Measurements from ENCODE around the gene RELB. TPM values are rescaled to one million over a fixed set of nuclear protein-coding genes. Genes with fewer than 3 reads are reported as not detected.
A peak's percentile ranks its signal among the peaks of the same experiment; 100 is the strongest.

Gene RELB
- total RNA-seq, 1 donor from 2014 or later, result 4.2 TPM

DNA sequence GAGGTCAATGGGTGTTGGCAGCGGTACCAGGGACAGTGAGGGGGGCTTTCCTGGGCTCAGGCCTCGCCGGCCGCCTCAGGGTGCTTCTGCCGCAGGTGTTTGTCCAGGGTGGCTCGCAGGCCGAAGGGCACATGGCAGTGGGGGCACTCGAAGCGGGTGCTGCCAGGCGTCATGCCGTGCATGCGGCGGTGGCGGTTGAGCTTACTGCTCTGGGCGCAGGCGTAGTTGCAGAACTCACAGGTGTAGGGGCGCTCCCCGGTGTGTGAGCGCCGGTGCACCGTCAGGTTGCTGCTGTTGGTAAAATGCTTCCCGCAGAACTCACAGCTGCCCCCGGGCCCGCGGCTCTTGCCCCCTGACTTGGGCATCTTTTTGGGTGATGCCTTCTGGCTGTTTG lies 70.3 kb downstream of the RELB start:
- intact Hi-C loops (cut with DNase I), result no loop called here
- ATAC-seq (no peak), DNase-seq (ENCODE audit: missing footprints) (no peak)

- ATAC-seq, result no peak
- intact Hi-C loops (cut with DNase I), result no loop called here
Observed at GRCh38 chr19:45071969-45072790, 70.9 kb downstream of the RELB start.

GRCh38 chr19:45074744-45075300 lies 73.6 kb downstream of the RELB start:
- intact Hi-C loops (cut with DNase I), result no loop called here
- DNase-seq (ENCODE audit: missing footprints), result no peak
- ATAC-seq, result no peak

More at GRCh38 chr19:45071969-45072790, 70.9 kb downstream of the RELB start:
- DNase-seq (ENCODE audit: missing footprints), result no peak

DNA sequence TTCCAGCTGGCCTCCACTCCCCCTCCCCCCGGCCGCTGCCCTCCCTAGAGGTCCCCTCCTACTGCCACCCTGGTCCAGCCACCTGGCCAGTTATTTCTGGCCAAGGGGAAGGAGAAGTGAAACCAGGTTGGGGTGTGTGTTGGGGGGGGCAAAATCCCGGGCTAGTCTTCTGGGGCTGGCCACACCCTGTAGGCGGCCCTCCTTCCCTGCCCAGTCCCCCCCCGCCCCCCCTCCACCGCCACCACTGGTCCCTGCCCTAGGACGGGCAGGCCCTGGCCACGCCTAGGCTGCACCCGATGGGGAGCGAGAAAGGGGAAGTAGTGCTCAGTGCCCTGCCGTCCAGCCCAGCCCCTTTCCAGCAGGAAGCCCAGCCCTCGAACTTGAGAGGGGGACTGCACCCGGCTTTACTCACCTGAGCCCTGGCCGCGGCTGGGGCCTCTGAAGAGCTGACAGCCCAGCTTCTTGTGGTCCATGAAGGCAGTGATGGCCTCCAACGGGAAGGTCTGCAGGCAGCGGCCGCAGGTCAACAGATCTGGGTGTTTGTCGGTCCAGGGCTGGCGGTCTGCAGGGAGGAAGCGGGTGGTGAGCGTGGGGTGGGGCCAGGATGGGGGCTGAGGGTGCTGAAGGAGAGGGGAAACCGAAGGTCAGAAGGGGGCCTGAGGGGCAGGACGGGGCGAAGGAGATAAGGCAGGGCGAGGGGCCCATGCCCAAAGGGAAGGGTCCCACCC lies 74.2 kb downstream of the RELB start:
- intact Hi-C loops (cut with DNase I), result no loop called here
- ATAC-seq (peak; percentile 65), DNase-seq (ENCODE audit: missing footprints) (peak; percentile 92)

DNA sequence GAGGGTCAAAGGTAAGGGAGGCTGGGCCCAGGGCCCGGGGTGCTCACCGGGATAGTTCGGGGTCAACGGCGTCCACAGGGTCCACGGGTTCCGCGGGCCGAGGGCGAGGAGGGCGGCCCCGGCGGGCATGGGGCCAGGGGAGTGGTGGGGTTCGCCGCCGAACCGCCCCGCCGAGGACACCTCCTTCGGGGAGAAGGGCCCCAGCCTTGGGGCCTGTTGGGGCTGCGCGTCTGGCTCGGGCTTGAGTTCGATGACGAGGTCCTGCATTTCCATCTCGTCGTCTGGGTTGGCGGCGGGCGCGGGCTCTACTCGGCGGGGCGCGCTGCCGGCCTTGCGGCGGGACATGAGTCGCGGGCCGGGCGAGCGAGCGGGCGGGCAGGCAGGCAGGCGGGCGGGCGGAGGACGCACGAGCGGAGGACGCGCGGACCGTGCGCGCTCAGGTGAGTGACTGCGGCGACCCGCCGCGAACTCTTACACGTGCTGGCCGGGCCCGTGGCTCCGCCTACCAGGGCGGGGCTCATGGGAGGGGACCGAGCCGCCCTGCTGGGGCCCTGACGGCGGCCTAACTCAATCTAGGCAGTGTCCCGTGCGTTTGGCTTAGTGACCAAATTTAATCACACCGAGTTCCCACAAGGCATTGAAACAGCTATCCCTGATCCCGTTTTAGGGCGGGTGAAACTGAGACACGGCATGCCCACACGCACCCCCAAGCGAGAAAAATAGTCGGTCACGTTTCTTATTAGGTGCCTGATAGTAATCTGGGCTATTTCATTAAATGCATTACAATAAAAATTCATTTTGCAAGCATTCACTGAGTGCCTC lies 75.0 kb downstream of the RELB start, which contains the start of gene ZNF296:
Gene ZNF296 (minus strand): TSS at position 450 of the 822 bp plus-strand sequence. CDS start 105 bp downstream, at position 345.
- peak; percentile 93 for DNase-seq (ENCODE audit: missing footprints)
- intact Hi-C loops (cut with DNase I), result no loop called here
- peak; percentile 69 for ATAC-seq

DNA sequence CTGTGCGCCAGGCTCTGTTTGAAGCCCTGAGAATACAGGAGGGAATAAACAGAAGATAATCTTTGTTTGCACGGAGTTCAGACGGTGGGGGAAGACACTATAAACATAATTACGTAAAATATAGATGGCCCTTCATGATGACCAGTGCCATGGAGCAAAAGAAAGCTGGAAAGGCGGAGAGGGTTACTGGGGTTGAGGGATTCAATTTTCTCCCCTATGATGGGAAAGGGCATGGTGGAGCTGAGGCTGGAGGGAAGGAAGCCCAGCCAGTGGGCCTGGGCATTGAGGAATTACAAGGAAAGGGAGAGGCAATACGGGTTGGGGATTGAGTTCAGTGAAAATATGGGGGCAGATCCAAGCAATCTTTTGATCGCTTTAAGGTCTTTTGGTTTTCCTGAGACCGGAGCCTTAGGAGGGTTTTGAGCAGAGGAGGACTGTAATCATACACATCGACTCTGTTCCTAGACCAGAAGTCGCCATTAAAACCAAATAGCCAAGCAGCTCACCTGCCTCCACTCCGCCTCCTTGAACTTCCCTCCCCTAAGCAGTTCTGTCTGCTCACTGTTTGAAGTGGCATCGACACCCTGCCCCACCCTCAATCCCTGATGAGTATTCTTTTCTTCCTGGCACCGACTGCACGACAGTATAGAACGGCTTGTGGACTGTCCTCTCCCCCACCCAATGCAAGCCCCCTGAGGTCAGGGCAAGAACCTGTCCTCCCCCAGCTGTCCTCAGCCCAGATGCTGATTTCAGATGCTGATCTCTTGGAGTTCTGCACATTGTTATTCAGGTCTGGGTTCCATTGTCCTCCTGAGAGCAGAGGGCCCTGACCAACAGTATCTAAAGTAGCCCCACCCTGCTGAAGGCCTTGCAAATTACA lies 75.8 kb downstream of the RELB start:
- intact Hi-C loops (cut with DNase I), result no loop called here
- ATAC-seq, result no peak
- no peak for DNase-seq (ENCODE audit: missing footprints)

DNA sequence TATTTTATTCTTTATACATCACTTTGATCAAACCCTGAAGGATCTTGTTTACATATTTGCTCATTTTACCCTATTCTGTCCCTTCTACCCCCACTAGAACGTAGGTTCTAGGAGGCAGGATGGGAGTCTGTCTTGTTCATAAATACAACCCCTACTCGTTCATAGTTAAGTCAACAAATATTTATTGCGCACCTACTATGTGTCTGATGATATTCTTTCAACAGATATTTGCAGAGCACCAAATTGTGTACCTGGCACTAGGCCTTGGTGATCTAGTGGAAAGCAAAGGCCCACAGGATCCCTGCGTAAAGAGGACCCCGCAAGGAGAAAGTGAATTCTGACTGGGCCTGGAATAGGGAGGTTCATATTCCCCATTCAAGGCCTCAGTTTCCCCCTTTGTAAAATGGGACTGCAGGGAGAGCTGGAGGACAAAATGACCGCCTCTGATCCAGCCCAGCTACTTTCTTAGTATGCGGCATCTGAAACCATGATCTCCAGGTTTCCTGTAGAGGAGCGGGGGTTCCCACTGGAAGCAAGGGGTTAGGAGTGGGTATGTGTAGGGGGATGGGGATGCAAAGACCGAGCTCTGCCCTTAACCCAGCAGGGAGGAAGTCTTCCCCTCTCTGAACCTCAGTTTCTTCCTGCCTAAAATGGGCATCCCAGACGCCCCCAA lies 77.3 kb downstream of the RELB start:
- no peak for DNase-seq (ENCODE audit: missing footprints)
- intact Hi-C loops (cut with DNase I), result no loop called here
- ATAC-seq, result no peak

- peak; percentile 86 for ATAC-seq
- DNase-seq (ENCODE audit: missing footprints), result peak; percentile 88
- intact Hi-C loops (cut with DNase I), result no loop called here
Observed at GRCh38 chr19:45079063-45079910, 78.0 kb downstream of the RELB start, which contains the start of gene GEMIN7. Gene GEMIN7, plus strand, starts transcription at chr19:45079260. Its CDS starts 10,855 bp downstream, at chr19:45090115.

DNA sequence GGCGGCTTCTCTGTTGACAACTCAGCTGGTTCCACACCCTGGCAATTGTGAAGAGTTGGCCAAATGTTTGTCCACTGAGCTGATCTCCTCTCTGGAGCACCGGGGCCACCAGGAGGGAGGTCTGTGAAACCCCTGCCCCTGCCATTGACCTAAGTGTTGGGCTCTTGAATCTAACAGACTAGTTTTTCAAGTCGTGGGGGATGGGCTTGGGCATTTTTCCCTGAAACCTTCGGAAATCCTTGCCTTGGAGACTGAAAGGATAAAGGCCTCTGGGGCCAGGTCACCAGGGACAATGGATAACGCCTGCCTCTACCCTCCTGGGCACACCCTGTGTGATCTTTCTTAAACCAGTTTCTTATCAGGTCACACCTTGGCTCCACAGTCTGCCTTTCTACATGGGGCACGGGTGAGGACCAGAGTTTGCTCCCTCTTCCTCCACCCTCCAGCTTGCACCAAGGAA lies 78.7 kb downstream of the RELB start:
- no peak for ATAC-seq
- no peak for DNase-seq (ENCODE audit: missing footprints)
- intact Hi-C loops (cut with DNase I), result no loop called here

- intact Hi-C loops (cut with DNase I), result no loop called here
- ATAC-seq (no peak), DNase-seq (ENCODE audit: missing footprints) (no peak)
Observed at GRCh38 chr19:45082170-45082569, 80.9 kb downstream of the RELB start.

DNA sequence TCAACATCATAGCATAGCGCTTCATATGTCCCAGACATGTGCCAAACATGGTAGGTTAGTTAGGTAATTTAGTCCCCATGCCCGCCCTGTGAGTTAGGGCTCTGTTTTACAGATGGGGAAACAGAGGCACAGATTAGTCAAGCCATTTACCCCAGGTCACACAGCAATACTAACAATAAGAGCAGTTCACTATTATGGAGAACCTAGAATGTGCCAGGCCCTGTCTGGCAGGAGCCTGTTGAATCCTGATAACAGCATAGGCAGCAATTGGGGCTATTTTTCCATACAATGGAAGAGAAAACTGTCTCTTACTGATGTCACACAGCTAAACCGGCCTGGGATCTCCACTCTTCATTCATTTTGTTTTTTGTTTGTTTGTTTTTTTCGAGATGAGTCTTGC lies 85.2 kb downstream of the RELB start:
- ATAC-seq (no peak), DNase-seq (ENCODE audit: missing footprints) (no peak)
- intact Hi-C loops (cut with DNase I), result no loop called here

DNA sequence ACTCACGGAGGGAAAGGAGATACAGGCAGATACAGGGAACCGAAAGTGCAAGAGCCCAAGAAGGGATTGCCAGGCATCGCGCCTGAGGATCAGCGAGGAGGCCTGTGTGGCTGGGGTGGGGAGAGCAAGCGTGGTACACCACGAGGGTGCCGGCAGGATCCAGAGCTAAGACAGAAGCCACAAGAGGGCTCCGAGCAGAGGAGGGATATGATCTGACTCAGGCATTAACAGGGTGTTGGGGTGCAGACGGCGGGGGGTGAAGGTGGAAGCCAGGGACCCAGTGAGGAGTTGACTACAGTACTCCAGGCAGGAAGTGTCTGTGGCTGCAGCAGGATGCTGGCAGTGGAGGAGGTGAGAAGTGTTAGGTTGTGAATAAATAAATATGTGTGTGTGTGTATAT lies 86.3 kb downstream of the RELB start:
- no peak for ATAC-seq
- DNase-seq (ENCODE audit: missing footprints), result peak; percentile 34
- intact Hi-C loops (cut with DNase I), result no loop called here

Other genes starting within 250 kb of the RELB start
- gene CBLC, start 223.6 kb upstream of the RELB start, total RNA-seq, result not detected
- gene BCAM, start 192.4 kb upstream of the RELB start, total RNA-seq, result 91.9 TPM
- 41.8 TPM for gene NECTIN2, start 155.2 kb upstream of the RELB start, total RNA-seq
- gene TOMM40, start 110.2 kb upstream of the RELB start, total RNA-seq, result 45.3 TPM
- gene APOE, start 95.7 kb upstream of the RELB start, total RNA-seq, result 9.9 TPM
- 1.4 TPM for gene APOC1, start 86.9 kb upstream of the RELB start, total RNA-seq
- not detected for gene APOC4, start 59.2 kb upstream of the RELB start, total RNA-seq
- not detected for gene APOC2, start 55.4 kb upstream of the RELB start, total RNA-seq
- 90.1 TPM for gene CLPTM1, start 46.1 kb upstream of the RELB start, total RNA-seq
- 33.4 TPM for gene CLASRP, start 37.6 kb downstream of the RELB start, total RNA-seq
- gene ZNF296, start 75.0 kb downstream of the RELB start, total RNA-seq, result 0.19 TPM
- gene GEMIN7, start 77.8 kb downstream of the RELB start, total RNA-seq, result 15.5 TPM
- 15.1 TPM for gene PPP1R37, start 91.7 kb downstream of the RELB start, total RNA-seq
- not detected for gene NKPD1, start 159.5 kb downstream of the RELB start, total RNA-seq
- gene TRAPPC6A, start 176.8 kb downstream of the RELB start, total RNA-seq, result 14.2 TPM
- gene BLOC1S3, start 177.3 kb downstream of the RELB start, total RNA-seq, result 5.2 TPM
- gene EXOC3L2, start 243.9 kb downstream of the RELB start, total RNA-seq, result 0.97 TPM
- gene MARK4, start 249.8 kb downstream of the RELB start, total RNA-seq, result 24.8 TPM